BE2C (cell line): ENCODE data around the gene GET4.

ENCODE experiments used
- DNase-seq: peaks from one replicate; pipeline ENCODE4 v3.0.0-alpha.2; 2020
- H3K27me3 ChIP-seq: fragments of 250-450 bp; sonication (Bioruptor Pico); 2 replicates; pipeline ENCODE4 v1.5.1; 2020; ENCODE audit warnings: mild to moderate bottlenecking
- H3K36me3 ChIP-seq: fragments of 250-450 bp; sonication (Bioruptor Pico); 2 replicates; pipeline ENCODE4 v1.5.1; 2020; ENCODE audit warnings: mild to moderate bottlenecking
- H3K4me1 ChIP-seq: fragments of 250-450 bp; sonication (Bioruptor Pico); 2 replicates; pipeline ENCODE4 v1.5.1; 2020
- H3K4me3 ChIP-seq: 2 replicates; pipeline ENCODE4 v1.5.1; 2011; ENCODE audit warnings: low read depth, low read length
- H3K9me3 ChIP-seq: fragments of 250-450 bp; sonication (Bioruptor Pico); 2 replicates; pipeline ENCODE4 v1.5.1; 2020
- CTCF ChIP-seq: IDR thresholded peaks from 2 replicates; pipeline ENCODE4 v1.5.1; 2012; ENCODE audit warnings: mild to moderate bottlenecking, low read depth, low read length

GET4 gene

GRCh38 chr7:849781-850180 is 26.6 kb upstream of the GET4 start:
- no peak for TF ChIP-seq CTCF
- no peaks in the 10 kb centered on the region for H3K4me1 ChIP-seq
- H3K4me3 ChIP-seq: no peak overlapping the region
- H3K27me3 ChIP-seq: no peaks in the 10 kb centered on the region
- no peak for DNase-seq
- peaks cover 51% of the 10 kb centered on the region for H3K36me3 ChIP-seq
- H3K9me3 ChIP-seq: no peaks in the 10 kb centered on the region

GRCh38 chr7:851204-851603 is 25.1 kb upstream of the GET4 start:
- Histone ChIP-seq H3K4me3 (no peak overlapping the region), H3K4me1 (no peaks in the 10 kb centered on the region), H3K9me3 (no peaks in the 10 kb centered on the region), H3K36me3 (peaks cover 61% of the 10 kb centered on the region), H3K27me3 (no peaks in the 10 kb centered on the region)
- TF ChIP-seq CTCF: no peak
- no peak for DNase-seq

GRCh38 chr7:853366-854117 is 22.8 kb upstream of the GET4 start:
- H3K27me3 ChIP-seq: no peaks in the 10 kb centered on the region
- peaks cover 63% of the 10 kb centered on the region for H3K36me3 ChIP-seq
- no peak for DNase-seq
- H3K9me3 ChIP-seq: no peaks in the 10 kb centered on the region
- H3K4me3 ChIP-seq: no peak overlapping the region
- no peak for TF ChIP-seq CTCF
- H3K4me1 ChIP-seq: no peaks in the 10 kb centered on the region

GRCh38 chr7:854118-854775 is 22.1 kb upstream of the GET4 start:
- DNase-seq: no peak
- Histone ChIP-seq H3K4me1 (no peaks in the 10 kb centered on the region), H3K27me3 (no peaks in the 10 kb centered on the region), H3K4me3 (no peak overlapping the region), H3K9me3 (no peaks in the 10 kb centered on the region), H3K36me3 (peaks cover 64% of the 10 kb centered on the region)
- no peak for TF ChIP-seq CTCF

- Histone ChIP-seq H3K36me3 (peaks cover 71% of the 10 kb centered on the region), H3K4me3 (no peak overlapping the region), H3K27me3 (no peaks in the 10 kb centered on the region), H3K4me1 (no peaks in the 10 kb centered on the region), H3K9me3 (no peaks in the 10 kb centered on the region)
- TF ChIP-seq CTCF: no peak
- DNase-seq: no peak
Observed at GRCh38 chr7:855686-856369, 20.5 kb upstream of the GET4 start.
